ENCODE results near the gene TERT.

Gene TERT

DNA sequence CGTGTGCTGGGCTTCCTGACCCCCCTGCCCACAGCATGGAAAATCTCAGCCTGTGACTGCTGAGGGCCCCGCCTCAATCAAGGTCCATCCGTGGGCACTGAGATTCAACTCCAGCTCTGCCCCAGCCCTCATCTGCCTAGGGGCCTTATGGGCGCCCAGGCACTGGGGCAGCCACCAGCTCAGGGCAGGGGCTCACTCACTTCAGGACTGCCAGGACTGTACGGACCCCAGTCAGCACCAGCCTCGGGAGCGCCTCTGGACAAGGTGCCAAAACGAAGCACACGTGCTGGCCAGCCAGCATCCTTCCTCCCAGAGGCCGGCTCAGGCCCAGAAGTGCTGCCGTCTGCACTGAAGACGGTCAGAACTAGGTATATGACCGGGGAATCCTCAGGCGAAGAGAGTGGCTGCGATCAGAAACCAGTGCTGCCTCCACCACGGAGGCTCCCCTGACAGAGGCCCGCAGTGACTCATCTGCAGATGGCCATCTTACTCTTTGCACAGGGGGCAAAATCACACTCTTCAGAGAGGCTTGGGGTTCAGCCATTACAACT, 30.4 kb upstream of the TERT start:
- ChIA-PET POLR2A (interaction anchor here (4.6 kb wide), 1 partner anchor 20 kb away, joined by 26 read pairs; the partner anchor contains the start of gene CLPTM1L), CTCF (interaction anchor here (0.6 kb wide), 1 partner anchor 295 kb away, joined by 3 read pairs; no protein-coding TSS in a partner anchor)
- TF ChIP-seq L3MBTL2 (conservative IDR thresholded peaks at IDR 0.05) = no peak
- TF ChIP-seq NFRKB (IDR thresholded peaks at IDR 0.05) = no peak
- no peak for TF ChIP-seq FOXK2 (IDR thresholded peaks at IDR 0.05)
- no peak for TF ChIP-seq FOXM1 (IDR thresholded peaks at IDR 0.05; ENCODE audit: borderline replicate concordance)
- no peak for DNase-seq (ENCODE audit: extremely low spot score)

DNA sequence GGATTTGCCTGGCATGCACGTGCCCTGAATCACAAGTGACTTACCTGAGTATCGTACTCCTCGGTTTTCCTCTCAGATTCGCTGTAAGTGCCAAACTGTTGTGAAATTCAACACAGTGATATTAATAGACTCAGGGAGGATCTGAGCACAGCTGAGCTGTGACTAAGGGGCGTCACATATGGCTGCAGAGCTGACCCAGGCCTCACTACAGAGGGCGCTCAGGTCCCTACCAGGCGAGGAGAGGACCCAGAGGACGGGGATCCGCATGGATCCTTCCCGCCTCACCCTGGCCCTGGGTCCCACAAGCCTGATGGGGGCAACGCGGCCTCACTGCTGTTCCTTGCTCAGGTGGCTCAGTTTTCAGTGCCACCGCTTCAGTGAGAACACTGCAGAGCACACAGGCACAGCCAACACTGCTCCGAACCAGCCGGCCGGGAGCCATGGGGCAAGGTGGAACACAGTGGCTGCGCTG, 29.9 kb upstream of the TERT start:
- no peak for DNase-seq (ENCODE audit: extremely low spot score)
- CTCF ChIA-PET = interaction anchor here (0.6 kb wide), 1 partner anchor 295 kb away, joined by 3 read pairs; no protein-coding TSS in a partner anchor
- POLR2A ChIA-PET = no interaction called here
- TF ChIP-seq ARNT (IDR thresholded peaks at IDR 0.05) = no peak
- TF ChIP-seq HDGF (IDR thresholded peaks at IDR 0.05; ENCODE audit: borderline replicate concordance) = no peak
- TF ChIP-seq FOXK2 (IDR thresholded peaks at IDR 0.05) = no peak
- no peak for TF ChIP-seq ELF4 (IDR thresholded peaks at IDR 0.05)
- no peak for TF ChIP-seq FOXM1 (IDR thresholded peaks at IDR 0.05; ENCODE audit: borderline replicate concordance)
- no peak for TF ChIP-seq SUZ12 (IDR thresholded peaks at IDR 0.05)
- no peak for TF ChIP-seq FOXA1 (IDR thresholded peaks at IDR 0.05)
- no peak for TF ChIP-seq CTBP1 (IDR thresholded peaks at IDR 0.05; ENCODE audit: borderline replicate concordance)
- no peak for TF ChIP-seq NFRKB (IDR thresholded peaks at IDR 0.05)
- TF ChIP-seq, protein P1, sequence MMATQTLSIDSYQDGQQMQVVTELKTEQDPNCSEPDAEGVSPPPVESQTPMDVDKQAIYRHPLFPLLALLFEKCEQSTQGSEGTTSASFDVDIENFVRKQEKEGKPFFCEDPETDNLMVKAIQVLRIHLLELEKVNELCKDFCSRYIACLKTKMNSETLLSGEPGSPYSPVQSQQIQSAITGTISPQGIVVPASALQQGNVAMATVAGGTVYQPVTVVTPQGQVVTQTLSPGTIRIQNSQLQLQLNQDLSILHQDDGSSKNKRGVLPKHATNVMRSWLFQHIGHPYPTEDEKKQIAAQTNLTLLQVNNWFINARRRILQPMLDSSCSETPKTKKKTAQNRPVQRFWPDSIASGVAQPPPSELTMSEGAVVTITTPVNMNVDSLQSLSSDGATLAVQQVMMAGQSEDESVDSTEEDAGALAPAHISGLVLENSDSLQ (IDR thresholded peaks at IDR 0.05) = no peak
- TF ChIP-seq BHLHE40 (IDR thresholded peaks at IDR 0.05; ENCODE audit: borderline replicate concordance) = no peak
- no peak for TF ChIP-seq SP1 (IDR thresholded peaks at IDR 0.05)
- no peak for TF ChIP-seq TARDBP (IDR thresholded peaks at IDR 0.05)
- no peak for TF ChIP-seq LEF1 (IDR thresholded peaks at IDR 0.05; ENCODE audit: borderline replicate concordance)
- no peak for TF ChIP-seq ZNF384 (IDR thresholded peaks at IDR 0.05)
- TF ChIP-seq L3MBTL2 (conservative IDR thresholded peaks at IDR 0.05) = no peak

DNA sequence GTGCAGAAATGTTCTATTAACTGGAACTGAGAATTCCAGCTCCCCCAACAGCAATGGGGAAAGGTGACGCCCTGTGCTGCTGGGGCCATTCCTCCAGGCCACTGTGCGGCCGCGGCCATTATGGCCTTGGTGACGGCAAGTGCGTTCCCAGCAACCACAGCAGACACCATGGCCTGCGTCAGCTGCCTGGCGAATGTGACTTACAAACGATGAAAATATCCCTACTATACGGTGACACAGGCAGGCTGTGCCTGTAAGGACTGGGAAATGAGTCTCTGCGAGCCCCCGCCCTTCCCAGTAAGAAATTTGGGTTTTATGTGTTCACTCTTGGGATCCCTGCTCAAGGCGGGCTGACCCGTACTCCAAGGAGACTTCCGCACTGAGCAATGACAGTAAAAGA, 29.4 kb upstream of the TERT start:
- CTCF ChIA-PET = no interaction called here
- POLR2A ChIA-PET = no interaction called here
- no peak for DNase-seq (ENCODE audit: extremely low spot score)
- TF ChIP-seq, protein P1 (IDR thresholded peaks at IDR 0.05) = no peak
- TF ChIP-seq L3MBTL2 (conservative IDR thresholded peaks at IDR 0.05) (no peak), FOXM1 (IDR thresholded peaks at IDR 0.05; ENCODE audit: borderline replicate concordance) (no peak), TARDBP (IDR thresholded peaks at IDR 0.05) (no peak), ZNF384 (IDR thresholded peaks at IDR 0.05) (no peak), FOXA1 (IDR thresholded peaks at IDR 0.05) (no peak), SUZ12 (IDR thresholded peaks at IDR 0.05) (no peak), LEF1 (IDR thresholded peaks at IDR 0.05; ENCODE audit: borderline replicate concordance) (no peak), CTBP1 (IDR thresholded peaks at IDR 0.05; ENCODE audit: borderline replicate concordance) (no peak), FOXK2 (IDR thresholded peaks at IDR 0.05) (no peak), BHLHE40 (IDR thresholded peaks at IDR 0.05; ENCODE audit: borderline replicate concordance) (no peak), ARNT (IDR thresholded peaks at IDR 0.05) (no peak), HDGF (IDR thresholded peaks at IDR 0.05; ENCODE audit: borderline replicate concordance) (no peak)

DNA sequence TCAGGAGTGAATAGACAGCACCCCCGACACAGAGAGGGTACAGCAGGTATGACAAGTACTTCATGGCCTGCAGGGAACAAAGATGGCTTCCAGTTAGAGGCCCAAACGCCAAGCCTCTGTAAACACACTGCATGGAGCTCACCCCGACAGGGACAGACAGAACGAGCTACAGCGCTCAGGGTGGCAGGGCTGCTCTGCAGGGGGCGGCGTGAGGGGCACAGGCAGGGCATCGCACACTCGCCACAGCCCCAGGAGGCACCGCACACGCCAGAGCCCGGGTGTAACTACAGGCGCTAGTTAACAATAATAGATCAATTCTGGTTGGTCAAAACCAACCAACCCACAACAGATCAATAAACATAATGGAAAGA, 28.9 kb upstream of the TERT start:
- DNase-seq (ENCODE audit: extremely low spot score) = no peak
- TF ChIP-seq, protein P1 (IDR thresholded peaks at IDR 0.05) = no peak
- TF ChIP-seq FOXM1 (IDR thresholded peaks at IDR 0.05; ENCODE audit: borderline replicate concordance) = no peak
- no peak for TF ChIP-seq L3MBTL2 (conservative IDR thresholded peaks at IDR 0.05)
- no peak for TF ChIP-seq HDGF (IDR thresholded peaks at IDR 0.05; ENCODE audit: borderline replicate concordance)
- TF ChIP-seq BHLHE40 (IDR thresholded peaks at IDR 0.05; ENCODE audit: borderline replicate concordance) = no peak
- no peak for TF ChIP-seq SP1 (IDR thresholded peaks at IDR 0.05)
- no peak for TF ChIP-seq LEF1 (IDR thresholded peaks at IDR 0.05; ENCODE audit: borderline replicate concordance)
- no peak for TF ChIP-seq ZNF384 (IDR thresholded peaks at IDR 0.05)
- no peak for TF ChIP-seq CTBP1 (IDR thresholded peaks at IDR 0.05; ENCODE audit: borderline replicate concordance)
- no peak for TF ChIP-seq NFRKB (IDR thresholded peaks at IDR 0.05)
- no peak for TF ChIP-seq FOXA1 (IDR thresholded peaks at IDR 0.05)
- no peak for TF ChIP-seq ELF4 (IDR thresholded peaks at IDR 0.05)
- no peak for TF ChIP-seq TARDBP (IDR thresholded peaks at IDR 0.05)
- ChIA-PET CTCF (no interaction called here), POLR2A (no interaction called here)

DNA sequence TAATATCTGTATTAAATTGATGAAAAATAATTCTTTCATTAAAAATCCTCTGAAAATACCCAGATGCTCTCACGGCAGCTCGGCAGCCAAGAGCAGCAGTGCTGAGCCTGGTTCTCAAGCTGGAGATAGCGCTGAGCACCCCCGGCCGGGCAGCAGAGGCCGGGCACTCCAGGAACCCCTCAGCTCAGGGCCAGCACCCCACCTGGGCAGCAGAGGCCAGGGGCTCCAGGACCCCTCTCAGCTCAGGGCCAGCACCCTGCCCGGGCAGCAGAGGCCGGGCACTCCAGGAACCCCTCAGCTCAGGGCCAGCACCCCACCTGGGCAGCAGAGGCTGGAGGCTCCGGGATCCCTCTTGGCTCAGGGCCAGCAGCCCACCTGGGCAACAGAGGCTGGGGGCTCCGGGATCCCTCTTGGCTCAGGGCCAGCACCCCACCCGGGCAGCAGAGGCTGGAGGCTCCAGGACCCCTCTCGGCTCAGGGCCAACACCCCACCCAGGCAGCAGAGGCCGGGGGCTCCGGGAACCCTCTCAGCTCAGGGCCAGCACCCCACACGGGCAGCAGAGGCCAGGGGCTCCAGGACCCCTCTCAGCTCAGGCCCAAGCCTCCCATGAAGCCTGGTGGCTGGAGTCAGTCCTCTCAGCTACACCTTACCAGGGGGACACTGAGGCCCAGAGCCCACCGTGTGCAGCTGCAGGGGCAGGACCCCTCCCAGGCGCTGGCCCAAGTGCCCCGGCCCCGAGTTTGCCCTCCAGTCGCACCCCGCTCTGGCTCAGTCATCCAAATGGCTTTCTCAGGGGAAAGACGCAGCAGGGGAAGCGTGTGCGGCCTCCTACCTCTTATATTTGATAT, 28.3 kb upstream of the TERT start:
- DNase-seq (ENCODE audit: extremely low spot score) = no peak
- POLR2A ChIA-PET = no interaction called here
- CTCF ChIA-PET = no interaction called here
- no peak for TF ChIP-seq BHLHE40 (IDR thresholded peaks at IDR 0.05; ENCODE audit: borderline replicate concordance)
- no peak for TF ChIP-seq SUZ12 (IDR thresholded peaks at IDR 0.05)

All from HEK293T (cell line).